HG02970 (cell line): Measurements from ENCODE around the gene DLG5.

Experiments used
- ATAC-seq: cut with Tn5 transposase; IDR thresholded peaks from one replicate; pipeline ENCODE4 v1.9.1; 2021; ENCODE audit warnings: mild to moderate bottlenecking, moderate library complexity, moderate number of reproducible peaks; ENCODE audit not compliant: unreplicated experiment, low FRiP score

DLG5 gene

GRCh38 chr10:77845451-77845850 lies 81.1 kb downstream of the DLG5 start:
- no peak for ATAC-seq

- ATAC-seq: no peak
These were observed 81.7 kb downstream of the DLG5 start for GRCh38 chr10:77844713-77845445.

- ATAC-seq: no peak
These were observed 82.4 kb downstream of the DLG5 start for GRCh38 chr10:77844177-77844576.

GRCh38 chr10:77843264-77843663 lies 83.3 kb downstream of the DLG5 start:
- ATAC-seq: no peak

- ATAC-seq: no peak
These were observed 83.8 kb downstream of the DLG5 start for GRCh38 chr10:77842652-77843212.

GRCh38 chr10:77841711-77842375 lies 84.7 kb downstream of the DLG5 start:
- ATAC-seq: no peak

GRCh38 chr10:77840636-77841035 lies 85.9 kb downstream of the DLG5 start:
- no peak for ATAC-seq

GRCh38 chr10:77837925-77838595 lies 88.5 kb downstream of the DLG5 start:
- ATAC-seq: no peak

- peak; percentile 53 for ATAC-seq
These were observed 89.2 kb downstream of the DLG5 start for GRCh38 chr10:77837248-77837924.

- no peak for ATAC-seq
These were observed 90.2 kb downstream of the DLG5 start for GRCh38 chr10:77836299-77836820.

- no peak for ATAC-seq
These were observed 90.9 kb downstream of the DLG5 start for GRCh38 chr10:77835669-77836086.

GRCh38 chr10:77834943-77835668 lies 91.4 kb downstream of the DLG5 start:
- no peak for ATAC-seq

GRCh38 chr10:77834540-77834939 lies 92.0 kb downstream of the DLG5 start:
- ATAC-seq: no peak

- ATAC-seq: no peak
These were observed 92.8 kb downstream of the DLG5 start for GRCh38 chr10:77833792-77834191.

GRCh38 chr10:77833225-77833624 lies 93.3 kb downstream of the DLG5 start:
- ATAC-seq: no peak

- ATAC-seq: no peak
These were observed 94.3 kb downstream of the DLG5 start for GRCh38 chr10:77832238-77832637.

GRCh38 chr10:77829356-77829755 lies 97.2 kb downstream of the DLG5 start:
- ATAC-seq: no peak

GRCh38 chr10:77828377-77828776 lies 98.2 kb downstream of the DLG5 start:
- ATAC-seq: no peak

GRCh38 chr10:77827366-77827765 lies 99.2 kb downstream of the DLG5 start:
- no peak for ATAC-seq

GRCh38 chr10:77825965-77826364 lies 100.6 kb downstream of the DLG5 start:
- no peak for ATAC-seq
